NCI-H1417 (cell line): Measurements from ENCODE around the gene ITGB3.
A peak's percentile ranks its signal among the peaks of the same experiment; 100 is the strongest.
"Not testable (repeated sequence)": the region's sequence is repeated elsewhere in the genome, so short reads cannot be mapped to it uniquely, and the experiment has no call there.

ENCODE experiments used
- DNase-seq, 3 experiments: peaks; one replicate each; lab custom pipeline; 2025; lab: John Stamatoyannopoulos, UW

The ITGB3 gene

GRCh38 chr17:47253541-47254402 lies at the start of gene ITGB3:
Gene ITGB3, plus strand, starts transcription at chr17:47253827. Its CDS starts 35 bp downstream, at chr17:47253862.
- peak; percentile 26 to 82 (median 79) for DNase-seq

DNA sequence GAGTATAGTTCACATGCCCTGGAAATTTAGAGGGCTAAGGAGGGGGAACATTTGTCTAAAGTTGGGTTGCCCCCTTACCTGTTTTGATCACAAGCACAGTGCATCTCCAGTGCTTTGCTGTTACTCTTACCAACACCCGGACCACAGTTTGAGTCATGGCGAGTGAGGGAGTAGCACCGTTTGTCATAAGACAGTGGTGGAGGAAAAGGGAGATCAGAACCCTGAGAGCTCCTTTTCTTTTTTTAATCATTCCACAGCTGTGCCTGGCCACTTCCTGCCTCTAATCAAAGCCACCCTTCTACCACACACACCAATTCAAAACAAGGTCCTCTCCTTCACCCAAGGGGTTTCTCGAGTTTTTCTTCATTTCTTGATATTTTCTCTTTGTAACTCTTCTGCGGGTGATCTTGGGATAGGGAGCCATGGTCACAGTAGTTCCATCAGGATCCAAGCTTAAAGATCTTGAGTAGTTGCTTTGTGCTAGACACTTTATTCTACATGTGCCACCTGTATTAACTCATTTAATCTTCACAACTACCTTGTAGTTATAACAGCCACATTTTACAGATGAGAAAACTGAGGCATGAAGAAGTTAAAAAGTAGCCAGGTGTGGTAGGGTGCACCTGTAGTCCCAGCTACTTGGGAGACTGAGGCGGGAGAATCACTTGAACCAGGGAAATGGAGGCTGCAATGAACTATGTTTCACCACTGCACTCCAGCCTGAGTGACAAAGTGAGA lies 49.5 kb upstream of the ITGB3 start:
- DNase-seq, result no peak

DNA sequence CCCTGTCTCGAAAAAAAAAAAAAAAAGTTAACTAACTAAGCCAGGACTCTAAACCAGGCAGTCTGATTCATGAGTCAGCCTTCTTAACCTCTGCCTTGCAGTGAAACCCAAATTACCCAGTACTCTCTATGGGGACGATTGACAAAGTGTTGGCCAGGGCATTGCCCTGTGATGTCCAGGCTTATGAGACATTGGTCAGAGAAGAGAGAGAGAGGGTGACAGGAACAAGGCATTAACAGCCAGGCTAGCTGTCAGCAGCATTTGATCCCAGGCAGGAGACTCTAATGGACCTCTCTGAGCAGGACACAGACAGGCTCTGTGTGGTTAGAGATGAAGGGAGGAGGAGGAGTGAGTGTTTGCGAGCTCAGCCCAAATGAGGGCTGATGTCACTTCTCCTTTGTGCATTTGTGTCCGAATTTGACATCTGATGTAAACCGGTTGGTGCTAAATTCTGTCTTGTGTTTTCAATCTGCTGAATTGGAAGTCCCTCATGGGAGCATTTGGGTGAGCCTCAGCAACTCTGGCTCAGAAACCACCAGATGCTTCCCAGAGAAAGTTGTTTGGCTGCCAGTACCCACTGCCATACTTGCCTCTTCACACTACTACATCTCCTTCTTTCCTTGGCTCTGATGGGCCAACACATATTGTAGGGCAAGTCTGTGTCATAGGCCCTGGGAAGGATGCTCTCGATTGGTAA lies 48.8 kb upstream of the ITGB3 start:
- no peak for DNase-seq

- DNase-seq, result peak in 1 of 3 experiments; percentile 81
Measured at GRCh38 chr17:47205419-47205963, 48.1 kb upstream of the ITGB3 start.

DNA sequence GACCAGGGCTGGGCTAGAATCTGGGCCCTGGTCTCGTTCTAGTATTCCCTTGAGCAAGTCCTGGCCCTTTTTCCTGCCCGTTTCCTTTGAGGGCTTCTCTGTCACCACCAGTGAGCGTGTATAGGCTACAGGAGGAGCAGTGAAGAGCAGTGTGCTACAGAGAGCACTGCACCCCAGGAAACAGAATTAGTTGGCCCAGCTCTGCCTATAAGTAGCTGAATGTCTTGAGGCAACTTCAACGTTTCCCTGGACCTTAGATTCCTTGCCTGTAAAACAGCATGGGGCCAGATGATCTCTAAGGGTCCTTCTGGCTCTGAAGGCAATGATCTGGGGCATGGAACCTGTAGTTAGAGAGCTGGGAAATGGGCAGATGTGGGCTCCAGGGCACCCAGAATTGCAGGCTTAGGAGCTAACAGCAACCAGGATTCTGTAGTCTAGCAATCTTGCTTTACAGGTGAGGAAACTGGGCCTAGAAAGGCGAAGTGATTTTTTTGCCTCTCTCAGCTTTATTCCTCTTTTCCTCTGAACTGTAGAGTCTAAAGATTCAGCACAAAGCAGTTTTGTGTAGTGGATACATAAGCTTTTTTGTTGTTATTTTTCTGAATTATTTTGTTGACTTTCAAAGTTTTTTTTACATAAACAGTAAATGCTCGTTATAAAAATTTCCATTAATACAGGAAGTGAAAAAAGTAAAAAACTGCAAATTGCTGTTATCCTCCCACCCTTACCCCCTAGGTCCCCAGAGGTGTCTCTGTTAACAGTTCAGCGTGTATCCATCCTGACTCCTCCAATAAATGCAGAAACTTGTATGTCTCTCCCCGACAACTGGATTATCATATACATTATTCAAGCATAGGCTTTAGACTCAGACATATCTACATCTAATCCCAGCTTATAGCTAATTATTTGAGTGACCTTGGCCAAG lies 46.2 kb upstream of the ITGB3 start:
- no peak for DNase-seq

DNA sequence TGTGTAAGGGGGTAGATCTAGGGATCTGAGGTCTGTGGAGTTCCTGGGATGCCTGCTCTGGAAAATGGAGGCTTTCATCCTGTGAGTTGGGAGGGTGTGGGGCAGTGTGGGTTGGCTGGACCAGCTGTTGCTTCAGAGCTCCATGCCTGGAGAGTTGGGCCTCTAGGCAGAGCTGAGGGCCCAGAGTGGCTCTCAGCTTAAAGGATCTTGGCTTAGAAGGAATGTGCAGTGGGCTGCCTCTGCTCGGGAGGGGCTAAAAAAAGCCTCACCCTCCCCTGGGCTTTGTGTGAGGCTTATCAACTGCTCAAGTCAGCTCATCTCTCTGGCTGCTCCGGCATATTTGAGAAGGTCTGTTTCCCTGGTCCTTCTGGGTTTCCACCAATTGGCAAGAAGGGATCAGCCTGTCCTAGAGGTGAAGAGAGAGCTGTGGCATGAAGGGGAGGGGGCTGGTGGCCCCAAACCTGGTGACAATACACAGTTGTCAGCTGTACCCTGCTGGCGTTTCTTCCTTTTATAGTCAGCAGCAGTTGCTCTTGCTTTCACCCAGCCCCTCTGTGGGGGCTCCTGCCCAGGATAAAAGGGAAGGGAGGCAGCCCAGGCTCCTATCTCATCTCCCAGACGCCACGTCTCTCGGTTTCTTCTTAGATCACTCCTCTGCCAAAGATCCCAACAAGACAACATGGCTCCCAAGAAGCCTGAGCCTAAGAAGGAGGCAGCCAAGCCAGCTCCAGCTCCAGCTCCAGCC lies 44.7 kb upstream of the ITGB3 start, which contains the start of gene MYL4:
TSS of gene MYL4 (plus strand) at position 605 of the 745 bp plus-strand sequence. CDS start at position 680, 75 bp downstream.
- DNase-seq, result no peak

- DNase-seq, result no peak
Measured at GRCh38 chr17:47209499-47209898, 44.1 kb upstream of the ITGB3 start.

- peak in 1 of 3 experiments; percentile 17 for DNase-seq
Measured at GRCh38 chr17:47210105-47210504, 43.5 kb upstream of the ITGB3 start.

DNA sequence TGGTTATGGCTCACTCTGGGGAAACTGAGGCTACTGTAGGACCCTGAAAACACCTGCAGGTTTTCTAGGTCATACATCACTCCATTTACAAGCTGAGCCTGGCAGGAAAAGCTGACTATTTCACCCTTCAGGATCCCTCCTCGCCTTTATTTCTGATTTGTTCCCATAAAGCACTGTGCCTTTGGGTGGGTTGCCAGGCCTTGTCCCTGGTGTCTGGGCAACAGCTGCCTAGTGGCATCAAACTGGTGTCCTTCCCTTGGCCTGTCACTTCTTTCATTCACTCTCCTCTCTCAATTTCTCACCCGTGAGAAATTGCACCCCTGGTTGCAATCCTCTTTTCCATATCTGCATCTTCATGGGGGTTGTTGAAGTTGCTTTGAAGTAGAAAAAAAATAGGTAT lies 42.8 kb upstream of the ITGB3 start:
- DNase-seq, result no peak

DNA sequence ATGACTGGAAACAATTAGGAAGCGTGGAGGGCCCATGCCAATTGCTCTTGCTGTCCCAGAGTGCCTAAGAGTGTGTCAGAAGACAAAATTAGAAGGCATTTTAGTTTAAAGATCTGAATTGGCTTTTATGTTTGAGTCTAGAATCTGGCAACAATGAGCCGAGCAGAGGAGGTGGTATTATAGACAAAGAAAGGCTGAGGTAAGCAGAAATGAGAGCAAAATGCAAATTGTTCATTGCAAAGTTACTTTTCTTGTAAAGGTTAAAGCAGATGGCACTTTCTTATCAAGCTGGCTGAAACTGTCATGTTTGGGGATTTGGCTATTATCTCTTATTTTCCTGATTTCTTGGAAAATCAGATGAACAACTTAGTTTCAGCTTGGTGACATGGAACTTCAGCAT lies 41.2 kb upstream of the ITGB3 start:
- no peak for DNase-seq

GRCh38 chr17:47213540-47213939 lies 40.1 kb upstream of the ITGB3 start:
- DNase-seq, result no peak

GRCh38 chr17:47214931-47215330 lies 38.7 kb upstream of the ITGB3 start:
- no peak for DNase-seq

DNA sequence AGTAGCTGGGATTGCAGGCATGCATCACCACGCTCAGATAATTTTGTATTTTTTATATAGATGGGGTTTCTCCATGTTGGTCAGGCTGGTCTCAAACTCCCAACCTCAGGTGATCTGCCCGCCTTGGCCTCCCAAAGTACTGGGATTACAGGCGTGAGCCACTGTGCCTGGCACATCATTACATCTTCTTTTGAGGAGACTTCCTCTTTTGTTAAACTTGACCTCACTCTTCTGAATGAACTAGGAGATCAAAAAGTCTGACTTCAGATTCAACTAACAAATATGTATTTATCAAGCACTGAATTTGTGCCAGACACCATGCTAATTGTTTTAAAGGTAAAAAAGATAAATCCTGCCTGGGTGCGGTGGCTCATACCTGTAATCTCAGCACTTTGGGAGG lies 36.8 kb upstream of the ITGB3 start:
- not testable (repeated sequence) for DNase-seq

DNA sequence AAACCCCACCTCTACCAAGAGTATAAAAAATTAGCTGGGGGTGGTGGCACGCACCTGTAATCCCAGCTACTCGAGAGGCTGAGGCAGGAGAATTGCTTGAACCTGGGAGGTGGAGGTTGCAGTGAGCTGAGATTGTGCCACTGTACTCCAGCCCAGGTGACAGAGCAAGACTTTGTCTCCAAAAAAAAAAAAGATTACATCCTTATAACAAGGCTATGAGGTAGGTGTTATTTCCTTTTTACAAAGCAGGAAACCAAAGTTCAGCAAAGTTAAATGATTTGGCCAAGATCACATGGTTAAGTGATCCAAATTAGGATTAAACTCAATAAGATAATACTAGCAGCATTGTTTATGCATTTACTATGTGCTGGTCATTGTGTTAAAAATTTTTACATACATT lies 36.3 kb upstream of the ITGB3 start:
- not testable (repeated sequence) for DNase-seq

- DNase-seq, result no peak
Measured at GRCh38 chr17:47218896-47219430, 34.7 kb upstream of the ITGB3 start.

- DNase-seq, result no peak
Measured at GRCh38 chr17:47219621-47220475, 33.8 kb upstream of the ITGB3 start.

DNA sequence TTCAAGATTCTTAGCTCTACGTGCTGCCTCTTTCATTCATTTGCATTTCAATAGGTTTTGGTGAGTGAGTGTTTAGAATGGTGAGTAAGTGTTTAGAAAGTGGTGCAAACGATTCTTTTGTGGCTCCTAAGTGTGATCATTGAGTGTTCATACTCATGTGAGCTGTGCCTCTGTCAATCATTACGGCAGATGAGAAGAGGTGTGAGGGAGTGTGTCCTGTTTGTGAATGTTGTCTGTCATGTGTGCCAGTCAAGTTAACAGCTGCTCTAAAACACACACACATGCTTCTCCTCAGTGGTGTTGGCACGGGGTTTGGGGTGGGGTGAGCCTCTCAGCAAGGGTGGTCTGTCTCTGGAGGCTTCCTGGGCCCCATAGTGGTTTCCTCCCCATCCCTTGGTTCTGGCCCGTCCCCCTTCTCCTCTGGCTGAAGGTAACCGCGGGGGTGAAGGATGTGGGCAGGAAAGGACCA lies 33.1 kb upstream of the ITGB3 start:
- peak; percentile 12 to 53 (median 16) for DNase-seq

DNA sequence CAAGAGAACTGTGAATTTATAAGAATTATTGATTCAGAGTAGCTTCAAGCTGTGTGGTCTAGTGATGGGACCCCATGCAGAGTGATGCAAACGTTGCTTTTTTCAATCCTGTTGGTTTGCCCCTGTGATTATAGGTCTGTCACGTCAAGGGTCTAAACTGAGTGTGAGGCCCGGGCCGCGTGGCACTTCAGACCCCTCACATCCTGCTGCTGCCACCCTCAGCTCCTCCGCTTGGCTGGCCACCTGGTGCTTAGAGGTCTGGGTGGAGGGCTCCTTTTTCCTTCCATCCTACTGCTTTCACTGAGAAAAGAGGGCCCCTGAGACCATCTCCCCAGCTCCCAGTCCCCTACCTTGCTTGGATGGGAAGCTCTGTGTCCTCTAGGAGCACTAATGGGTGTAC lies 32.5 kb upstream of the ITGB3 start:
- peak in 2 of 3 experiments; percentile 18 to 66 for DNase-seq

DNA sequence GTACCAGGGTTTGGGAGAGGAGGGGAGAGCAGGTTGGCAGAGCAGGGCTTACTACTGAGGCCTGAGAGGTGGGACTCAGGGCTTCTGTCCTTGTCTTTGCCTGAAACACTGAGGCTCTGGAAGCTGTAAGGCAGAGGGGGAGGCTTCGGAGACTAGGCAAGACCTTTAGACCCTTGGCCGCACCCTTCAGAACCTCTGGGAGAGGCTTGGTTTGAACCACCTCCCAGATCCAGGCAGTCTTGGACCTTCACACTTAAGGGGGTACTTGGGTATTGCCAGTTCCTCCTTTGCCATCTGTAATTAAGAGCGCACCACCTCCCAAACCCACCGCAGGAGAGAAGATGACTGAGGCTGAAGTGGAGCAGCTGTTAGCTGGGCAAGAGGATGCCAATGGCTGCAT lies 31.6 kb upstream of the ITGB3 start:
- no peak for DNase-seq
